Calu3 (cell line): ENCODE data around the gene SCN11A. TPM values are rescaled to one million over a fixed set of nuclear protein-coding genes. Genes with fewer than 3 reads are reported as not detected.

Source experiments
- BruUV-seq: library from RNA; stranded (reverse); fragments of 400-500 nt; replicated peaks from 2 replicates; lab custom pipeline; 2021; lab: Mats Ljungman, UMichigan
- CTCF ChIA-PET: fragments of 300-600 bp; sonication (Branson Sonifier 250); formaldehyde crosslinking; loops from one replicate; lab custom pipeline; 2022; ENCODE audit warnings: antibody characterized with exemption; lab: Charles Lee
- DNase-seq: peaks from one replicate; pipeline ENCODE4 v3.0.0; 2022
- H3K27ac Mint-ChIP-seq: one replicate; pipeline ENCODE4 v1.8.0; 2022; ENCODE audit warnings: mixed read lengths; ENCODE audit not compliant: unreplicated experiment
- H3K27me3 Mint-ChIP-seq: one replicate; pipeline ENCODE4 v1.8.0; 2022; ENCODE audit warnings: mixed read lengths; ENCODE audit not compliant: unreplicated experiment
- H3K36me3 Mint-ChIP-seq: one replicate; pipeline ENCODE4 v1.8.0; 2022; ENCODE audit warnings: mild to moderate bottlenecking, moderate library complexity, mixed read lengths; ENCODE audit not compliant: insufficient read depth, unreplicated experiment
- H3K4me1 Mint-ChIP-seq: one replicate; pipeline ENCODE4 v1.8.0; 2022; ENCODE audit warnings: mild to moderate bottlenecking, low read depth, mixed read lengths; ENCODE audit not compliant: unreplicated experiment
- H3K4me3 Mint-ChIP-seq: one replicate; pipeline ENCODE4 v1.8.0; 2022; ENCODE audit warnings: mild to moderate bottlenecking, low read depth, moderate library complexity, mixed read lengths; ENCODE audit not compliant: unreplicated experiment
- H3K9me3 Mint-ChIP-seq: one replicate; pipeline ENCODE4 v1.8.0; 2022; ENCODE audit warnings: low read depth, mixed read lengths; ENCODE audit not compliant: unreplicated experiment
- intact Hi-C: fragments of 100-400 bp; cut with micrococcal nuclease; formaldehyde crosslinking; loops from one replicate; pipeline ENCODE4 v1.10.0; 2022; ENCODE audit not compliant: unreplicated experiment
- total RNA-seq: library from RNA; stranded (reverse); gene quantifications from 2 replicates; pipeline ENCODE4 v1.2.3, GENCODE V29; 2022
- TF ChIP-seq, protein P1 (sequence below): fragments of 200-600 bp; IDR thresholded peaks from one replicate; pipeline ENCODE4 v1.8.0; 2022; ENCODE audit warnings: antibody characterized with exemption; ENCODE audit not compliant: unreplicated experiment

The SCN11A gene
- total RNA-seq, 1 experiment from 2014 or later: 0.09 TPM

DNA sequence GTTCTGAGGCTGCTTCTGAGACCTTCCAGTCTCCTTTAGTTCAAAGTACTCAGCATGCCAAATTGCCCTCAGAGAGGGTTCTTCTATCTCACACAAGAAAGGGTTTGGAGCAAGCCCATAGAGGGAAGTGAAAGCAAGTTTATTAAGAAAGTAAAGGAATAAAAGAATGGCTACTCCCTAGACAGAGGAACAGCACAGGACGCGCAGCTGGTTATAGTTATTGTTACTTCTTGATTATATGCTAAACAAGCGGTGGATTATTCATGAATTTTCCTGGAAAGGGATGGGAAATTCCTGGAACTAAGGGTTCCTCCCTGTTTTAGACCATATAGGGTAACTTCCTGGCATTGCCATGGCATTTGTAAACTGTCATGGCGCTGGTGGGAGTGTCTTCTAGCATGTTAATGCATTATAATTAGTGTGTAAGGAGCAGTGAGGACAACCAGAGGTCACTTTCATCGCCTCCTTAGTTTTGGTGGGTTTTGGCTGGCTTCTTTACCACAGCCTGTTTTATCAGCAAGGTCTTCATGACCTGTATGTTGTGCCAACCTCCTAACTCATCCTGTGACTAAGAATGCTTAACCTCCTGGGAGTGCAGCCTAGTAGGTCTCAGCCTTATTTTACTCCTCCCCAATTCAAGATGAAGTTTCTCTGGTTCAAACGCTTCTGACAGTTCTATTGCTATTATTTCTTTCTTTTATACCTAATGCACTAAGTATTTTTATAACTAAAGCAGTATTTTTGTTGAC lies 26.3 kb downstream of the SCN11A start:
- Mint-ChIP-seq H3K4me3 (no peak overlapping the region), H3K4me1 (no peaks in the 10 kb centered on the region), H3K9me3 (no peaks in the 10 kb centered on the region), H3K27me3 (peaks cover 31% of the 10 kb centered on the region), H3K36me3 (no peaks in the 10 kb centered on the region), H3K27ac (no peak overlapping the region)
- no TSS peak for BruUV-seq
- intact Hi-C loops: no loop called here
- TF ChIP-seq, protein P1, sequence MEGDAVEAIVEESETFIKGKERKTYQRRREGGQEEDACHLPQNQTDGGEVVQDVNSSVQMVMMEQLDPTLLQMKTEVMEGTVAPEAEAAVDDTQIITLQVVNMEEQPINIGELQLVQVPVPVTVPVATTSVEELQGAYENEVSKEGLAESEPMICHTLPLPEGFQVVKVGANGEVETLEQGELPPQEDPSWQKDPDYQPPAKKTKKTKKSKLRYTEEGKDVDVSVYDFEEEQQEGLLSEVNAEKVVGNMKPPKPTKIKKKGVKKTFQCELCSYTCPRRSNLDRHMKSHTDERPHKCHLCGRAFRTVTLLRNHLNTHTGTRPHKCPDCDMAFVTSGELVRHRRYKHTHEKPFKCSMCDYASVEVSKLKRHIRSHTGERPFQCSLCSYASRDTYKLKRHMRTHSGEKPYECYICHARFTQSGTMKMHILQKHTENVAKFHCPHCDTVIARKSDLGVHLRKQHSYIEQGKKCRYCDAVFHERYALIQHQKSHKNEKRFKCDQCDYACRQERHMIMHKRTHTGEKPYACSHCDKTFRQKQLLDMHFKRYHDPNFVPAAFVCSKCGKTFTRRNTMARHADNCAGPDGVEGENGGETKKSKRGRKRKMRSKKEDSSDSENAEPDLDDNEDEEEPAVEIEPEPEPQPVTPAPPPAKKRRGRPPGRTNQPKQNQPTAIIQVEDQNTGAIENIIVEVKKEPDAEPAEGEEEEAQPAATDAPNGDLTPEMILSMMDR: no peak
- DNase-seq: no peak
- CTCF ChIA-PET: no interaction called here

DNA sequence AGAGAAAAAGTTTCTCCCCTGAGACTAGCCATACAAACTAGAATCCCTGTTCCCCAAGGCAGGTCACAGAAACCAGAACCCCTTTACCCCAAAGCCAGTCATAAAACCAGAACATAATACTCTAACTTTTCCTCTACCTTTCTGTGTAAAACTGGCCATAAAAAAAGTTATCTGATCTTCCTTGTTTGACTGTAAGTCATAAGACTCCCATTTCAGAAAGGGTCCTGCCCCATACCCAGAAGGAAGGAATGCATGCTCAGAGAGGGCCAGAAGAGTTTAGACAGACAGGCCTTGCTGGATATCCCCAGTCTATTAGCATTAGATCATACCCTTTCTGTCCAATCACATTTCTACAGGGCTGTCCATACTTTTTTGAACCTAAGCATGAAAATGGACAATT lies 27.2 kb downstream of the SCN11A start:
- Mint-ChIP-seq H3K27me3 (peaks cover 31% of the 10 kb centered on the region), H3K36me3 (no peaks in the 10 kb centered on the region), H3K27ac (no peak overlapping the region), H3K9me3 (no peaks in the 10 kb centered on the region), H3K4me1 (no peaks in the 10 kb centered on the region), H3K4me3 (no peak overlapping the region)
- no TSS peak for BruUV-seq
- intact Hi-C loops: no loop called here
- DNase-seq: no peak
- TF ChIP-seq, protein P1: no peak
- CTCF ChIA-PET: no interaction called here

- no peak for DNase-seq
- no peaks in the 10 kb centered on the region for H3K4me1 Mint-ChIP-seq
- BruUV-seq: no TSS peak
- no peaks in the 10 kb centered on the region for H3K36me3 Mint-ChIP-seq
- H3K4me3 Mint-ChIP-seq: no peak overlapping the region
- CTCF ChIA-PET: interaction anchor here (0.6 kb wide), 1 partner anchor 545 kb away, joined by 3 read pairs; no protein-coding TSS in a partner anchor
- peaks cover 22% of the 10 kb centered on the region for H3K27me3 Mint-ChIP-seq
- intact Hi-C loops: no loop called here
- TF ChIP-seq, protein P1: no peak
- no peak overlapping the region for H3K27ac Mint-ChIP-seq
- H3K9me3 Mint-ChIP-seq: no peaks in the 10 kb centered on the region
Measured at GRCh38 chr3:39022286-39022630, 29.5 kb downstream of the SCN11A start.

DNA sequence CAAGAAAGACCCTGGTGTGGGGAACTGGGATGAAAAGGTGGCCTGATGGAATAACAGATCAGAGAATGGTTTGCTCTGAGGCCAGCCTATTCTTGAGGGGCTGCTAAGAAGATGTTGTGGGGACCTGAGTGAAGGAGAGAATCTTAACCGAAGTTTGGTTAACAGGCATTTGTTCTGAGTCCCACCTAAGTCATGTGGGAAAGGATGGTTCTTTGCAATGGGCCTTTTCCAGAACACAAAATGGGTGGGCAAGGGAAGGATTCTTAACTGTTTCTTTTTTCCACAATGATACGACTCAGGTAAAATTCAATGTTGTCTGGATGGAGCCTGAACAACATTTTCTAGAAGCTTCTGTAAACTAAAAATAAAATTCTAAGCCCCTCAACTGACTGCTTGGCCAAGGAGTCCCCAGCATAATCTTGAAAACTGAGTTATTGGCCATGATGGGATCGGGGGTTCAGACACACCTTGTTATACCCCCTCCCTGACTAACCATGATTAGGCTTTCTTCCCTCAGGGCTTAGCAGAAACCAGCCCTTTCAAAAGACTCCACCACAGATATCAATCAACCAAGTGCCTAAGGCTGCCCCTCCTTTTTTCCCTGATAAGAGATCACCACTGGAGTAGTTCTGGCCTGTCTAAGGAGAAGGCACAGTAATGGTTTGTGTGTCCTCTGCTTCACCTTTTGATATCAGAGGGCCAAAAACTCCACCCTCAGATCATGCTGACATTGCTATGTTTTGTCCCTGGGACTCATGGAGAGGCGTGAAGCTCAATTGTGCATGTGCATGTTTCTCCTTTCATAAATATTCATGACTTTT lies 30.1 kb downstream of the SCN11A start:
- Mint-ChIP-seq H3K4me3 (no peak overlapping the region), H3K27ac (no peak overlapping the region)
- intact Hi-C loops: no loop called here

More for the DNA sequence above, 30.1 kb downstream of the SCN11A start:
- CTCF ChIA-PET: interaction anchor here (0.6 to 1.2 kb wide), 2 partner anchors 22 to 546 kb away, joined by 3 read pairs; no protein-coding TSS in a partner anchor
- DNase-seq: no peak
- TF ChIP-seq, protein P1: no peak
- BruUV-seq: no TSS peak
- Mint-ChIP-seq H3K27me3 (peaks cover 21% of the 10 kb centered on the region), H3K4me1 (no peaks in the 10 kb centered on the region), H3K36me3 (no peaks in the 10 kb centered on the region), H3K9me3 (no peaks in the 10 kb centered on the region)
